Stimulated activated CD8-positive, alpha-beta memory T cell treated with anti-CD3 and anti-CD28 coated beads, Interleukin-4, amount 100 ng/mL, for 4 hours (primary cell): Measurements from ENCODE around the gene TOX2.

ENCODE experiments used
- DNase-seq, 2 donors: peaks; one replicate each; pipeline ENCODE4 v3.0.0-alpha.2; 2020; ENCODE audit warnings: low read depth in 2 of 2, low spot score in 1 of 2

Gene TOX2

GRCh38 chr20:43915211-43916072 is 790 bp downstream of the TOX2 start:
- DNase-seq = peak; percentile 26 to 30

DNA sequence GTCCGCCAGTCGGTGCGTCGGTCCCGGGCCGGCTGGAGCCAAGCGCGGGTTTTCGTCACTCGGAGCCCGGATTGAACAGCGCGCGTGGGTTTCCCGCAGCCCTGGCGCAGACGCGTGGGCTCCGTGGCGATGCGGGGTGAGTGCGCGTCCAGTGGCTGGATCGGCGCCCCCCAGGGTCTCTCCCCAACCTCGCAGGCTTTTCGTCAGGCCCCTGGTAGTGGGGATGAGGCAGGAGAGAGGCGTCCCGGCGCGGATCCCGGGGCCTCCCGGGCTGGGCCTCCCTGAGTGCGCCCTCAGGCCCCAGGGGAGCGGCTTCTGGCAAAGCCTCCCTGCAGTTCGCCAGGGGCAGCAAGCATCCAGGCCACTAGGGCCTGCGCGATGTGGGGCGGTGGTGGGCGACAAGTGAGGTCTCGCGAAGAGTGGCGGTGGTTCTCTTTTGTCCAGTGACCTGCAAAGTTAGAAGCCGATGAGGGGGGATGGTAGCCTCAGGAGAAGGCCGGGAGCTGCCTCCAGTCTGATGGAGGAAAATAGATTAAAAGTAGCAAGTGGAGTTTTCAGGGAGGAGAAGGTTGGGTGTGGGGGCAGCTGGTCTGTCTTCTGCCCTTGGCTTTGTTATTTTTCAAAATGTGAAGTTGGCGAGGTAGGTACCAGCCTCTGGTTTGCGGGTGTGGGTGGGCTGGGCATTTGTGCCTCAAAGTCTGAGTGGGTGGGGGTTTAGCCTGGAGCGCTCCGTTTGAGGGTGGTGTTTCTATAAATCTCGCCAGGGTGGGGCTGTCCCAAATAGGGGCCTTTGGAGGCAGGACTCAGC is 1.6 kb downstream of the TOX2 start:
- DNase-seq = no peak

- no peak for DNase-seq
These were observed 2.3 kb downstream of the TOX2 start for GRCh38 chr20:43916881-43917371.

GRCh38 chr20:43917380-43917779 is 2.7 kb downstream of the TOX2 start:
- DNase-seq = no peak

- no peak for DNase-seq
These were observed 5.2 kb downstream of the TOX2 start for GRCh38 chr20:43919686-43920403.

DNA sequence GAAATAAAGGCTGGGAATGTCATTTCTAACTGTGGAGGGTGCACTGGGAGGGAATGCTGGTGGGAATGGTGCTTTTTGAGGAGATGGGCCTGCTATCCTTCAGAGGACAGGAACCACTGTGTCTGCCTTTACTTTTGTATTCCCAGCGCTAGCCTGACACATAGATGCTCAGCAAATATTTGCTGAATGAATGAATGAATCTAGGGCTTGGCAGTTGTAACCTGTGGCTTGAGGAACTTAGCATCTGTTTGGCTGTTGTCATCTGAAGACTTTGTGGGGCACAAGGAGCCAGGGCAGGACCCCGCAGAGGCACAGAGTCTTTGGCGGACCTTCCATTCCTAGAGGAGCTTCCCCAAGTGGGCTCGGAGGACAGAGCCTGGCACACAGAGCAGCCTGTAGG is 6.1 kb downstream of the TOX2 start:
- DNase-seq = no peak

GRCh38 chr20:43921227-43921780 is 6.7 kb downstream of the TOX2 start:
- no peak for DNase-seq

- no peak for DNase-seq
These were observed 8.0 kb downstream of the TOX2 start for GRCh38 chr20:43922614-43923013.

DNA sequence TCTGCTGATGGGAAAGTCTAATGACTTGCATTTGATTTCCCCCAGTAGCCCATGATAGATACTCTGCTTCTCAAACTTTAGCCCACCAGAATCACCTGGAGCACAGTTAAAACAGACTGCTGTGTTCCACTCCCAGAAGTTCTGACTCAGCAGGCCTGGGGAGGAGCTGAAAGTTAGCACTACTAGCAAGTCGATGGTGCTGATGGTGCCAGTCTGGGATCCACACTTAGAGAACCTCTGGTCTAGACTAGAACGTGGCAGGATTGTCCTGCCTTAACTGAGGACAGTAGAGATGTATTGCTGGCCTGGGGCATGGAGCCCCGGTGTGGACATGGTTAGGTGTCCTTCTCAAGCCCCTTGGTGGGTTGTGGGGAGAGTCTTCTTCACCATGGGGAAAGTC is 8.7 kb downstream of the TOX2 start:
- no peak for DNase-seq

DNA sequence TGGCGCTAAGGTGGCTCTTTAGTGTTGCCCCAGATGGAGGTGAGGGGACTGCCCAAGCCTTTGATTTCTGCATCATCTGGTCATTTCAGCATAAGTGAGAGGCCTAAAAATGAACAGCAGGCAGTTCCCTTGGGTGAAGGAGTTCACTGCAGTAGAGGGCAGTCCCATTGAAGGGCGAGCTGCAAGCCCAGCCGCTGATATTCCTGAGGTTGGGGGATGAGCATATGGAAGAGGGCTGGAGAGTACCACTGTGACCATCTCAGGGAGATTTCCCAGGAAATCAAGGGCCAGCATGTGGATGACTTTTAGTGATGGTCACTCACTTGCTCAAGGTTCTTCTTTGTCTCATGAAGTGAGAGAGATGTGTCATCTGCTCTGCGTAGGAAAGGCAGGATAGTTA is 9.3 kb downstream of the TOX2 start:
- DNase-seq = no peak

DNA sequence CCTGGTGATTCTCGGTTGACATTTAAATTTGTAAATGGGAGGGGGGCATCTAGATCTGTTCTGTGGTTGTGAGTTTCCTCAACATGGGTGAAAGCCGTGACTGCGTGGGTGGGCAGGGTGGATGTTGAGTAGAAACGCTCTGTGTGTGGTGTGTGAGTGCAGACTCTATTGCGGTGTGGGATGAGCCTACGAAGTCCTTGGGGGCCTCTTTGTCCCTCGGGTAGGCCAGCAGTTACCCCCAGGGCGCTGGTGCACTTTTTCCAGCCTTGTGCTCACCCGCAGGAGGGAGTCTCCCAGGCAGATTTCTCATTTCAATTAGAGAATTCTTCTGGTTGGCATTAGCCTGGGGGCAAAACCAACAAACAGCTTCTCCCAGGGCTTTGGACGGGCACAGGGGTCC is 10.6 kb downstream of the TOX2 start:
- DNase-seq = peak; percentile 44 to 67

DNA sequence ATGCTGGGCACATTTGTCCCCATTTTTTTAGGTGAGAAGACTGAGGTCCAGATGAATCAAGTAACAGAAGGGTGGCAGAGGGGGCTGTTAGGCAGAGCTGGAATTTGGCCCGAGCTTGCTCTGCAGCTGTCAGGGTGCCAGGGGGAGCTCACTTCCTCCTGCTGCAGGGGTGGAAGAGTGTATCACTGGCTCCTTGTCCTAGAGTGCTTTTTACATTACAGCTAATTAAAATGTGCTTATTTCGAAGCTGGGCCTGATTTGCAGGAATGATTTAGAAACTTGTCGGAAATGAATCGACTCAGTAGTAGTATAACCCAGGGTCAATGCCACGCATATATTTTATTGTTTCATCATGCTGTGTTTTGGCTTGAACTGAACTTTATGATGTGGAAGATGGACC is 11.1 kb downstream of the TOX2 start:
- DNase-seq = no peak

DNA sequence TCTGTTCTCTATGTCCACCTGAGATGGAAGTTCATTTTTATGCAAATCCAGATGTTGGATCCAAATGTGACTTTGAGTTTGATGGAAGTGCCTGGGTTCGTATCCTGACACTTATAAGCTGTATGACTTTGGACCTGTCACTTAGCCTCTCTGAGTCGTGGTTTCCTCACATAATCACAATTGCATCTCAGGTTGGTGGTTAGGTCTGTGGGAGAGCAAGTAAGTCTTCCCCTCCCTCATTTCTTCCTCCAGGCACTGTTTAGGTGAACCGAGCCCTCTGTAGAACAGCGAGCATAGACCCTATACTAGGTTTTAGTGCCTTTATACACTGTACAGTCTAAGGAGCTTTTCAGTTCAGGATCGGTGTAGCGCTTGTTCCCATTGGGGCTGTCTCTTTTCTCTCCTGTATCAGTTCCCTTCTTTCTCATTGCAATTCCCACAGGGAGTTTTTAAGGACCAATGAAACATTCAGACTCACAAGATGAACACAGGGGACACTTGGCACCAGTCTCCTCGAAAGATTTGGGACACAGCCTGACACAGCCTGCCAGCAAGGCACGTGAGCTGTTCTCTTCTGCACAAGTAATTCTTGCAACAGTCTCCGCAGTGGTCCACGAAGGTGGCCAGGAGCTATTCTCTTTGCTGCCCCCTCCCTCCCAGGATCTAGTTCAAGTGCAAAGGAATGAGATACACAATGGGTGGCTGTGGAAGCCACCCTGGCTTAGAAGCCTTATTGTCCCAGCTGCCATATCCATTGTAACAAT is 11.8 kb downstream of the TOX2 start:
- no peak for DNase-seq

DNA sequence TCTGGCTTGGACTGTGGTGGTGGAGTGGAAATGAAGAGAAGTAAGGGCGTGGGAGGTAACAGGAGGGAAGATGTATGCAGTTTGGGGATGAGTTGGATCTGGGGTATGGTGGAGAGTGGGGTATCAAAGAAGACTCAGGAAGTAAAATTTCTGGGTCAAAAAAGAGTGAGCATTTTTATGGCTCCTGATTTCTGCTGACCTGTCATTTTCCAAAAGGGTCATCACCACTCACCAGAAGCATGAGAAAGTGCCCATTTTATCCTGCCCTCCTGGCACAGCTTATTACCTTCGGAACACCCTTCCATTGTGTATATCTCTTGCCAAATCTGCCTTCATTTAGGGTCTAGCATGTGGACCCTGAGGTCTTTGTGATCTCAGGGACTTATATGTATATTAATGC is 17.3 kb downstream of the TOX2 start:
- no peak for DNase-seq

DNA sequence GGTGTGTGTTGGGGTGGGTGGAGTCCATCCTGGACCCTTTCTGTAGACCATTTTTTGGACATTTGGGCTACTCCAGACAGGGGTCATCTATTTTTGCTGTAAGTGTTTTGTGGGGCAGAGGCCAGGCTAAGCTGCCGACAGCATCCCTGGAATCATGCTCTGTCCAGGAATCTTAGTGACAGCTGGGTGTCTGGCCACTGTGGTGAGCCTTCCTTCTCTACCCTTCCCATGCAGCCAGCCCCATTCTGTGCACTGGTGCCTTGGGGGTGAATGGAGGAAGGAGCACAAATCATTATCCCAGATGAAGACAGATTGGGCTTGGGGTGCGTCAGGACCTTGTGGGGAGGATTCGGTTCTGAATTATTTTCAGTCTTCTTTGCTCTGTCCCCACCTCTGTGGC is 20.2 kb downstream of the TOX2 start:
- no peak for DNase-seq

GRCh38 chr20:43936104-43936770 is 21.6 kb downstream of the TOX2 start:
- no peak for DNase-seq

DNA sequence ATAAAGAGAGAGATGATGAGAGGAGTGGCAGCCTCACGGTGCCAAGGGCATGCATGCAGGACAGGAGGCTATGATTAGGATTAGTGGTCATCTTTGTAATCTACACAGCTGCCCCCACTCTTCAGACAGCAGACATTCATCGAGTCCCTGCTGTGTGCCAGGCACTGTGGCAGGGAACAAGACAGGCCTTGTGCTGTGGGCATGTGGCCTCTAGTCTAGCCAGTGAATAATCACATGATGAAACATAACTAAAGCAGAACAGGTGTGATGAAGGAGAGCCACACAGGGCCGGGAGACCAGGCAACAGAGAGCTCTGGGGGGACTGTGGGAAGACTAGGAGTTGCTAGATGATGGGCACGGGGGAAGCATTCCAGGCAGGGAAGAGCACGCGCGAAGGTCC is 22.2 kb downstream of the TOX2 start:
- no peak for DNase-seq

- DNase-seq = no peak
These were observed 22.9 kb downstream of the TOX2 start for GRCh38 chr20:43937591-43937990.

GRCh38 chr20:43938017-43938655 is 23.5 kb downstream of the TOX2 start:
- DNase-seq = no peak
